ENCODE data around the gene DNAJC30. TPM values are rescaled to one million over a fixed set of nuclear protein-coding genes. Genes with fewer than 3 reads are reported as not detected.

Gene DNAJC30
- total and polyA plus RNA-seq, 8 donors: 7.2 to 10.4 (median 9.9) TPM

DNA sequence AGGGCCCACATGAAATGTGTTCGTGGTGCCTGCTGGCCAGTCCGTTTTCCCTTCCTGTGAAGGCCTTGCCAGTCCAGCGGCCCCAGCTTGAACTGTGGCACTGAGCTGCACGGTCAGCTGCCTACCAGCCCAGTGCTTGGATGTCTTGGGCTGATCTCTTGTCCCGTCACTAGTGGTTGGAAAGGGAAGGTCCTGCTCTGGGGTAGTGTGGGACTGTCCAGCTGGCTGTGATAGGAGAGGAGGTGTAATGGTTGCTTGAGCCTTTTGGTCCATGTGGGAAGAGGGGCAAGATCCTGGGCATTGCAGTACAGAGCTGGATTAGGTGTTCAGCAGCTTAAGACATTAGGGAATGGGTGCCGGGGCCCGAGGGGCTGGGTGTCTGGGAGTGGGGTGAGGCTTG lies 15.2 kb upstream of the DNAJC30 start:
- Histone ChIP-seq H3K27me3 (peaks cover 0 to 7% of the 10 kb centered on the region in 2 donors), H3K27ac (no peak overlapping the region), H3K4me1 (no peaks in the 10 kb centered on the region), H3K36me3 (peaks cover 0 to 93% of the 10 kb centered on the region in 2 donors), H3K4me3 (no peak overlapping the region), H3K9me3 (no peaks in the 10 kb centered on the region)
- intact Hi-C loops (cut with DNase I): no loop called here
- no peak for ATAC-seq
- no peak for TF ChIP-seq CTCF (IDR thresholded peaks at IDR 0.05)
- no peak for DNase-seq

GRCh38 chr7:73696372-73696771 lies 13.1 kb upstream of the DNAJC30 start:
- no peak overlapping the region for H3K27ac ChIP-seq
- peaks cover 0 to 98% of the 10 kb centered on the region in 2 donors for H3K36me3 ChIP-seq
- no peak for TF ChIP-seq CTCF (IDR thresholded peaks at IDR 0.05)
- ATAC-seq: no peak
- no peaks in the 10 kb centered on the region for H3K27me3 ChIP-seq
- no peaks in the 10 kb centered on the region for H3K4me1 ChIP-seq
- intact Hi-C loops (cut with DNase I): no loop called here
- no peak overlapping the region for H3K4me3 ChIP-seq
- H3K9me3 ChIP-seq: no peaks in the 10 kb centered on the region
- DNase-seq: no peak

DNA sequence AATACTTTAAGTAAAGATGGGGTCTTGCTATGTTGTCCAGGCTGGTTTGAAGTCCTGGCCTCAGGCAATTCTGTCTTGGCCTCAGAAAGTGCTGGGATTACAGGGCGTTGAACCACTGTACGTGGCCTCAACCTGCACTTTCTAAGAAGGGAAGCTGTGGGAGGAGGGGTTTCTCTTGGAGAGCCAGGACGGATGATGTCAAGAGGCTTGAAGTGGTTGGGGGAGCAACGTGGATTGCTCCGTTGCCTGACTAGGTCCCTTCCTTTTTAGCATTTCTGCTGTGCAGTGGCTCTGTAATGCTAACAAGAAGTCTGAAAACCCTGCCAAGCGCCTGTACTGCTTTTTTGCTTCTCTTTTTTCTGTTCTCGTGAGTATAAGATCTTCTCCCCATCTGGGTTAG lies 7.4 kb upstream of the DNAJC30 start:
- intact Hi-C loops (cut with DNase I): no loop called here
- peaks cover 0 to 91% of the 10 kb centered on the region in 2 donors for H3K36me3 ChIP-seq
- DNase-seq: peak in 1 of 4 donors; percentile 55

GRCh38 chr7:73688288-73688687 lies 5.0 kb upstream of the DNAJC30 start:
- DNase-seq (no peak), ATAC-seq (no peak)
- intact Hi-C loops (cut with DNase I): no loop called here

More for the DNA sequence above, 7.4 kb upstream of the DNAJC30 start:
- no peak overlapping the region for H3K27ac ChIP-seq
- H3K27me3 ChIP-seq: no peaks in the 10 kb centered on the region
- no peak overlapping the region for H3K4me3 ChIP-seq
- no peaks in the 10 kb centered on the region for H3K4me1 ChIP-seq
- H3K9me3 ChIP-seq: no peaks in the 10 kb centered on the region
- no peak for ATAC-seq
- TF ChIP-seq CTCF (IDR thresholded peaks at IDR 0.05): no peak

GRCh38 chr7:73685311-73685710 lies 2.1 kb upstream of the DNAJC30 start:
- intact Hi-C loops (cut with DNase I): no loop called here
- DNase-seq: no peak
- ATAC-seq: no peak
- H3K36me3 ChIP-seq: peaks cover 0 to 38% of the 10 kb centered on the region in 2 donors
- TF ChIP-seq CTCF (IDR thresholded peaks at IDR 0.05): no peak
- no peak overlapping the region for H3K27ac ChIP-seq
- H3K4me1 ChIP-seq: peaks cover 21 to 35% of the 10 kb centered on the region in 2 donors
- no peak overlapping the region for H3K4me3 ChIP-seq
- H3K27me3 ChIP-seq: no peaks in the 10 kb centered on the region
- H3K9me3 ChIP-seq: no peaks in the 10 kb centered on the region

More at GRCh38 chr7:73688288-73688687, 5.0 kb upstream of the DNAJC30 start:
- H3K27me3 ChIP-seq: no peaks in the 10 kb centered on the region
- no peak for TF ChIP-seq CTCF (IDR thresholded peaks at IDR 0.05)
- peaks cover 5 to 13% of the 10 kb centered on the region in 2 donors for H3K4me1 ChIP-seq
- H3K9me3 ChIP-seq: no peaks in the 10 kb centered on the region
- H3K27ac ChIP-seq: no peak overlapping the region
- peaks cover 0 to 67% of the 10 kb centered on the region in 2 donors for H3K36me3 ChIP-seq
- H3K4me3 ChIP-seq: no peak overlapping the region
